ENCODE data around the gene LRRN4CL.
A peak's percentile ranks its signal among the peaks of the same experiment; 100 is the strongest.
"Not testable (repeated sequence)": the region's sequence is repeated elsewhere in the genome, so short reads cannot be mapped to it uniquely, and the experiment has no call there.

LRRN4CL gene

DNA sequence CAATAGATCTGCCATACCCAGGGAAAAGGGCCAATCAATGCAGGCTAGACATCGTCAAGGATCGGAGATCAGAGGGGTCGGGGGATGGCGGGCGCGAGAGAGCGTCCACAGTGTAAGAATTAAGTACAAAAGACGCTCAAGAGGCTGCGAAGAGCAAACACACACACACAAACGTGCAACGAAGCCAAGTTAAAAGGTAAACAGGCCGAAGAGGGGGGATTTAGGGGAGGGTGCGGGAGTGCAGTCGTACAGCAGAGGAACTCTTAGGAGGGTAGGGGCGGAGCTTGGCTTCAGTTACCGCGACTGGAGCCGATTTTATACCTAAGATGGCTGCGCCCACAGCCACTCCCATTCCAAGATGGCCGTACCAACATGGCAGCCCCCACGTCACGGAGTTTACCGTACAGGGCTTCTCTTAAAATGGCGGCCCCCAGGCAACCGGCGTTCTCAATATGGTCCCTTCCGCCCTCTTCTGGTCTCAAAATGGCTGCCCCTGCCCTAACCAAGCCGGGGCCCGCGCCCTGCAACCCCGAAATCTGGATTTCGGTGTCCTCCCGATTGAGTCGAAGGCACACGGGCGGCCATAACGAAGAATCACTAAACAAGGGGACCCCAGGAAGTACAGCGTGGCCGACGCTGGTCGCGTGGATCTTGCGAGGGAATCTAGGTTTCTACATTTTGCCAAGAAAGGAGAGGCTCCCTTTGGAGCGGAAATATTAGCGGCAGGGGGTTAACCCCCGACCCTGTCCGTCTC lies 20.1 kb upstream of the LRRN4CL start:
- no peak for DNase-seq

- DNase-seq: no peak
These were observed 19.5 kb upstream of the LRRN4CL start for GRCh38 chr11:62708793-62709192.

DNA sequence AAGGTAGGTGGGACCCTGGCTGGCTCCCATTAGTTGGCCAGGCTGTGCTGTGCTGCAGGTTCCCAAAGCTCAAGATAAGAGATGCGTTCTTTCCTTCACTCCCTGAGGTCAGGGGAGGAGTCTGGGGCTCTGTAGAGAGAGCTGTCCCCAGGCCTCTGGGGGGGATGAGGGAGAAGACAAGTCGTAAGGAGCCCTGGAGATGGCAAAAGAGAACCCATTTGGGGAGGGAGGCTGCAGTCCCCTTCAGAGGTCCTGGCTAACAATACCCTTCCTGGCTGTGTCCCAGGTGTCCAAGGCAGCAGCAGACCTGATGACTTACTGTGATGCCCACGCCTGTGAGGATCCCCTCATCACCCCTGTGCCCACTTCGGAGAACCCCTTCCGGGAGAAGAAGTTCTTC lies 19.1 kb upstream of the LRRN4CL start:
- no peak for DNase-seq

DNA sequence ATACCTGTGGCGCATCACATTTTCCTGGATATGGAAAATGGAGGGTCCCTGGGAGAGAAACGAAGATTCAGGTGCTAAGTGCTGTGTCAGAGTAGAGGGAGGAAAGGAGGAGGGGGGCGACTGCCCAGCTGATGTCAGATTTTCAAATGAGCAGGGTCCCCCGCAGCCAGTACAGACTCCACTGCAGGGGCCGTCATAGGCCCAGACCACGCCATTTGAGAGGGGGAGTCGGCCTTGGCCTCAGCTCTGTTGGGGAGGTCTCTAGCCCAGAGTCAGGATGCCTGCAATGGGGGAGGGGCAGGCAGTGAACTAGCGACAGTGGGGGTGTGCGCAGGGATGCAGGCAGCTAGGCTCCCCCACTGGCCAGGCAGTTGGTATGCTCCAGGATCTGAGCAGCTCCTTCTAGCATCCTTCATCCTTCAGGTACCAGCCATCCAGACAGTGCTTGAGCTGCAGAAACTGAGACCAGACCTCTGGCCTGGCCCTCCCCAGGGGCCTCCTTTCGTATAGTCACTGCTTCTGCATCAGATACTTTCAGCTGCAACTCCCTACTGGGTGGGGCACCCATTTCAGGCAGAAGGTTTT lies 18.0 kb upstream of the LRRN4CL start, which contains the start of the genes BSCL2 and GNG3:
Gene BSCL2, minus strand, starts transcription at position 148 of the 585 bp plus-strand sequence. CDS start 229 bp downstream, outside the sequence.
Gene GNG3, plus strand, starts transcription at position 400 of the 585 bp plus-strand sequence. CDS start 620 bp downstream, outside the sequence.
- no peak for DNase-seq

DNA sequence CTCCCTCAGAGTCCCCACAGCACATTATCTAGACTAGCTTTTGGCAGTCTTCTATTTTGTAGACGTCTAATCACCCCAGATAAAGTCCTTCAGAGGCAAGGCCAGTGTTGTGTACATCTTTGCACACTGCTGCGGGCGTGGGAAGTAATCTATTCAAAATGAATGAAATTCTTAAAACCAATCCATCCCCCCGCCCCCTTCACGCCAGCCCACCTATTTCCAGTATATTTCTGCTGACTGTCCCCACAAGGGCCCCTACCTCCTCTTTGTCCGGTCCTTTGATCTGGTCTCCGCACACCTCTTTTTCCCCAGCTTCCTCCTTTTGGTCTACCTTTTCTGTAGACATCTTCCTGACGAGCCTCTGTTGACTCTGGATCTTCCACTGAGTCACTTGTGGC lies 17.5 kb upstream of the LRRN4CL start:
- DNase-seq: no peak

DNA sequence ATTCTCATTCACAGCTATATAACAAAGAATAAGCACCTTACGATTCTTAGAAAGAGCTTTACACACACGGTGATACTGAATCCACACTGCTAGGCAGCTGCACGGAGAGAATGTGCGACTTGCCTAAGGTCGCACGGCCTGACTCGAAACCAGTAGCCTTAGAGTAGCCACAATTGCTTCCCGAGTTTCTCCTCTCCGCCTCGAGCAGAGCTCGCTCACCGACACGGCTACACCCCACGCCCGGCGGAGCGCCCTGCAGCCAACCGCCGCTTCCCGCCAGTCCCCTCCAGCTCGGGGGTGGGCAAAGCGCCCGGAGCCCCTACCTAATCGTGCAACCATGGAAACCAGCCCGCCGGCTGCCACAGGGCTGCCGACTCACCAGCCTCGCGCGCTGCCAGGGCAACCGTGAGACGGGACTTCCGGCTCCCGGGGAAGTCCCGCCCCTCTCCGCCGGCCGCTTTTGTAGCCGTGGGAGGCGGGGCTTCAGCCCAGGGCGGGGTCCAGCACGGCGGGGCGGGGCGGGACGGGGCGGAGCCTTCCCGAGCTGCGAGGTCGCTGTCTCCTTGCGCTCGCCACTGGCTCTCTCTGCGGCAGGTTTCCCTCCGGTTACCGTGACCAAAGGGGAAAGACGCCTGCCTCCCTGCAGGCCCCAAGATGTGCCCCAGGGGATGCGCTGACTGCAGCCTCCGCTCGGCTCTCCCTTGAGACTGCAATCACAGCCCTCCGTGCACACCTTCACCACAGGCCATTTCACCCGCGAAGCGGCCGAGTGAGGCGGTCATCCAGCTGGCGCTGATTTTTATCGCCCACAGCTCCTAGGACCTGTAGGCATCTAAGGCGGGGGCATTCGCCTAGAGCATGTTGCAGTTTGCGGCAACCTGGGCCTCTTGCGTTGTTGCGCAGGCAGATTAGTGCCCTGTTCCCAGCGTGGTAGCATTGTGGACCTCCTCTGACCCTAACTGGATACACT lies 16.8 kb upstream of the LRRN4CL start:
- DNase-seq: peak; percentile 94 to 98

DNA sequence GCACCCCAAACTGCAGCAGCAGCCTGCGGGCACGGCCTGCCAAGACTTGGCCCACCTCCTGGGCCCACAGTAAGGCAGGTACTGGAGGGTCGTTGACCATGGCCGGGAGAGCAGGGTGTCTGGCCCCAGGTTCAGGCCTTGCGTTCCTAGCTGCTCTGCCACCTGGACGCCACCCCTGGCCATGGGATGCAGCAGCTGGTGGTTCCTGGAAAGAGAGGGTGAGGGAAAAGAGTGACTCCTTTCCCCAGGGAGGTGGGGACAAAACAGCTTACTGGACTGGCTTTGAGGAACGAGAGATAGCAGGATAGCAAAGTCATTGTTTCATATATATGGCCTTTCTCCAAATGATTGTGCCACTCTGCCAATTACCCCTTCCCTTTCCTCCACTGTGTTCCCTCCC lies 16.1 kb upstream of the LRRN4CL start:
- DNase-seq: no peak

GRCh38 chr11:62703921-62704320 lies 14.6 kb upstream of the LRRN4CL start:
- DNase-seq: not testable (repeated sequence)

DNA sequence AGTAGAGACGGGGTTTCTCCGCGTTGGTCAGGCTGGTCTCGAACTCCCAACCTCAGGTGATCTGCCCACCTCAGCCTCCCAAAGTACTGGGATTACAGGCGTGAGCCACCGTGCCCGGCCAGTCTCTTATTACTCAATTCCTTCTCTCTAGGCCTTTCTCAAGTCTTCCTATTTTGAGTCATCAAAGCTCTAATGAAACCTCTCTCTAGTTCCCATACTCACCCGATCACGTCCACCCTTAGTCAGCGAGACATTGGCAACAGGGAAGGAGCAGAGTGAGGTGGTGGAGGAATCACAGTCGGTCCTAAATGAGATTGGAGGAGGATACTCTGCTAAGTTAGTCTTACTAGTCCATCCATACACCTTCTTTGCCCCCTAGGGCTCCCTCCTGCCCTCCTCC lies 12.9 kb upstream of the LRRN4CL start:
- no peak for DNase-seq

DNA sequence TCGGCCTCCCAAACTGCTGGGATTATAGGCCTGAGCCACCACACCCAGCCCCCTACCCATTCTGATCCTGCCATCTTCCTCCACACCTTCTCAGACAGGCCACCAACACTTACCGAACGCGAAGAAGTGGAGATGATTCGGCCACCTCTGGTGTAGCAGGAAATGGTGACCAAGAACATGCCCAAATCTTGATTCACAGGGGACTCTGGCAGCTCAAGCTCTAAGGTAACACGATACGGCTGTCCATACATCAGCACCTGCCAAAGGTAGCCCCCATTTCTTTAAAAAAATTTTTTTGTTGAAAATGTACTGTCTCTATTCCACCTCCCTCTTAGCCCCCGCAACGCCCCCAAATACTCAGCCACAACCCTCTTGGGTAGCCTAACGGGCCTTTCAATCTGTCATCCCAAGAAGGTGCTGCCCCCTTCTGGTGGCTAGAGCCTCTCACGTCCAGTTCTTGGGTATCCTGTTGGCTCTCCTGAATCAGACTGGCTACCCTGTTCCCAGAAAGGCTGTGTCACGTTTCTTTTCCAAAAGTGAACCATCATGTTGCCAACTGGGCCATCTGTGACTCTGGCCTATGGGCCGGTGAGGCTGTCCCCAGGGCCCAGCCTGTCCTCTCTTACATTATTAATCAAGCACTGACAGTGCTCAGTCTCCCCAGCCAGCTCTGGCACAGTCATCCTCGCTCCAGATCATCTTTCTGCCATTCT lies 5.3 kb upstream of the LRRN4CL start:
- DNase-seq: peak; percentile 48 to 78

DNA sequence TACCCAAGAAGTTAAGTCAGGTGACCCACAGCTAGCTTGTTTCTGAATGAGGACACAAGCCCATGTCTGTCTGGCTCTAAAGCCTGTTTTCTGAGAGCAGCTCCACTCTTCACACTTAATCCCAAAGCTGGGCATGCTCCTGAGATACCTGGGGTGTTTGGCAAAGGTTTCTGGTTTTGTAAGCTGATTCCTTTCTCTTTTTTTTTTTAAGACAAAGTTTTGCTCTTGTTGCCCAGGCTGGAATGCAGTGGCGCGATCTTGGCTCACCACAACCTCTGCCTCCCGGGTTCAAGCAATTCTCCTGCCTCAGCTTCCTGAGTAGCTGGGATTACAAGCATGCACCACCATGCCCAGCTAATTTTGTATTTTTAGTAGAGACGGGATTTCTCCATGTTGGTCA lies 4.3 kb upstream of the LRRN4CL start:
- DNase-seq: not testable (repeated sequence)

GRCh38 chr11:62688491-62688890 lies 839 bp downstream of the LRRN4CL start:
- no peak for DNase-seq

DNA sequence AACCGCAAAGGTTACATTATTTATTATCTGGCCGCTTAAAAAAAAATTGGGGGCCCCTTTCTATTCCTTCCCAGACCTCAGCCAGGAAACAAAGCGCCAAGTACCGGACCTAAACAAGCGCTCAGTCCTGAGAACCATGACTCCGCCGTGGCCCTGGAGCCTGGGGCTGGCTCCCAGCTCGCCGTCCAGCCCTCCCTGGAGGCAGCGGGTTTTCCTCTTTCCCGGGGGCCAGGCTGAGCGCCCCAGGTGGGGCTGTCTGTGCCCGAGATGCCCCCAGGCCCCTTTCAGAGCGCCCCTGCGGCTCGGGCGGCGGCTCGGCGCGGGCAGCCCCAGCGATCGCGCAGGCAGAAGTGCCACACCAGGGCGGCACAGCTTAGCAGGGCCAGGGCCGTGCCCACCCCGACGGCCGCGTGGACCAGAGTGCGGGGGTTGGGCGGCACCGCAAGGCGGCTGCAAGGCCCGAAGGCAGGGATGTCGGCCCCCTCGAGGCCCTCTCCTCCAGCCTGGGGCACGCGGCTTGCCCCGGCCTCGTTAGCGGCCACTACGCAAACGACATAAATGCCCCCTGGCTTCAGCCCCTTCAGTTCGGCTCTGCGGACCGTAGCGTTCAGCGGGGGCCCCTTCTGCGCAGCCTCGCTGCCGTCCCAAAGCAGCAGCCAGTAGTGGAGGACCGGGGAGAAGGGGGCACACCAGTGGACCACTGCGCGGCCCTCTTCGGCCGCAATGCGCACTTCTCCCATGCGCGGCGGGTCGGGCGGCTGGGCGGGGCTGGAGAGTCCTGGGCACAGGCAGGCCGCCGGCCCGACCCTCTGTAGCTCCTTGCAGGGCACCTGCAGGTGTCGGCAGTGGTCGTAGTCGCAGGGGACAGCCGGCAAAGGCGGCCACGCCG lies 1.6 kb downstream of the LRRN4CL start:
- DNase-seq: no peak

GRCh38 chr11:62682518-62682917 lies 6.8 kb downstream of the LRRN4CL start:
- DNase-seq: no peak

DNA sequence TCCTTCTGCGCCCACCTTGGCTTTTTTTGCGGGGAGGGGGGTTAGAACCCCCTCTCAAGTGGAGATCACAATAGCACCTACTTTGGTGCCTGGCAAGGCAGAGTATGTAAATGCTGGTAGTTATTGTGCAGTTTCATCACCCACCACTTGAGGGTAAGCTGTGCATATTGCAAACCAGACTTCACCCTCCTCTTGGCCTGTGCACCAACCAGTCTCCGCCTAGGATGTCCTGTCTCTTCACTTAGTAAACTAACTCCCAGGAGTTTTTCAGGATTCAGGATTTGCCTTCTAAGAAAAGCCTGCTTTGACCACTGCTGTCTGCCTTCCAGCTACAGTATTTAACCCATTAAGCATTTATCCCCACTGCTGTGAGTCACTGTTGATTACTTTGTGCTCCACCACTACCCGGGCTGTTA lies 8.5 kb downstream of the LRRN4CL start:
- peak; percentile 43 to 77 for DNase-seq

DNA sequence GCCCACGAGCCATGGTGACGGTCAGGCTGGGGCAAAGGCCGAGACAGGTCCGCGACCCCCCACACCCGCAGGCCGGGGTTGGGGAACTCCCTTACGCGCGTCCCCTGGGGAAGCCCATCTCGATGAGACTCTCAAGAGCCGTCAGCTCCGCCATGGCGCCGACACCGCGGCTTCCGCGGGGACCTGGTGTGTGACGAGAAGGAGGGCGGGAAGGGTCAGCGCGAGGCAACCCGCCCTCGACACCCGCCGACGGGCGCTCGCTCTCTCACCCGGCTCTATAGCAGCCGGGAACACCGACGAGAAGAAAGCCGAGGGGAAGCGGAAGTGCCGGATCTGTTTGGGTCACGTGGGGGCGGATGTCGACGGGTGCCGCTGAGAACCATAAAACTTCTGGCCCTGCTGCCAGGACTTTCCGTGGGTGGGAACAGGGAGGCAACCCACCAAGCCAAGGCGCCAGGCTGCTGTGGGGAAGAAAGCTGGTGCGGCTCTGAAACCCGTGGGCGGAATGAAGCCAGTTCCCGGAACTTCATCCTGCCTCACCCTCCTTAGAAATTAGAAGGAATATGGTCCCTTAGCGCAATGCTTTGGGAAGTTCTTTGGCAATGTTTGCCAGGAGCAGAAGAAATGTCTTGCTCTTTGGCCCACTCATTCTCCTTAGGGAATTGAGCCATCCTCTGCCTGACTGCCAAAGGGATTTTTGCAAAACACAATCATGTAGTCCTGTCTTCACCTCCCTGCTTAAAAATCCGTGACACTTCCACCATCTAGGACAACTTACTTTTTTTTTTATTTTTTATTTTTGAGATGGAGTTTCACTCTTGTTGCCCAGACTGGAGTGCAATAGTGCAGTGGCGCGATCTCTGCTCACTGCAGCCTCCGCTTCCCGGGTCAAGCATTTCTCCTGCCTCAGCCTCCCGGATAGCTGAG lies 10.3 kb downstream of the LRRN4CL start, which contains the start of gene UBXN1:
Gene UBXN1, minus strand, starts transcription at position 304 of the 927 bp plus-strand sequence. Its CDS starts 150 bp downstream, at position 154.
- peak; percentile 79 to 91 for DNase-seq

GRCh38 chr11:62678433-62678769 lies 10.9 kb downstream of the LRRN4CL start:
- no peak for DNase-seq

DNA sequence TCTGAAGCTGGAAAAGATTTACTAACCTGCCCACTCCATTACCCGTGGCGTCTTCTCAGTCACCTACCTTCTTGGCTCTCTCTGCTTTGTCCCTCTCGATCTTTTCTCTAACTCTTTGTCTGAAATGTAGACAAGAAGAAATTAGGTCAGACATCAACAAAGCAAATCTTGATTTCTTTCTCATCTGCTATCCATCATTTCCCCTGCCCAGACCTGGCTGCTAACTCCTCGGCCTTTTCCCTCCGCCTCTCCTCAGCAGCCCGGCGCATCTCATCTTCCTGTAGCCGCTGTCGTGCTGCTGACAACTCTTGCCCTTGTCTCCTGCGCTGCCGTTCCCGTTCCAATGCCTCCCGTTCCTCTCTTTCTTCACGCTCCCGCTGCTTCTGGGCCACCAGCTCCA lies 11.6 kb downstream of the LRRN4CL start:
- DNase-seq: no peak

DNA sequence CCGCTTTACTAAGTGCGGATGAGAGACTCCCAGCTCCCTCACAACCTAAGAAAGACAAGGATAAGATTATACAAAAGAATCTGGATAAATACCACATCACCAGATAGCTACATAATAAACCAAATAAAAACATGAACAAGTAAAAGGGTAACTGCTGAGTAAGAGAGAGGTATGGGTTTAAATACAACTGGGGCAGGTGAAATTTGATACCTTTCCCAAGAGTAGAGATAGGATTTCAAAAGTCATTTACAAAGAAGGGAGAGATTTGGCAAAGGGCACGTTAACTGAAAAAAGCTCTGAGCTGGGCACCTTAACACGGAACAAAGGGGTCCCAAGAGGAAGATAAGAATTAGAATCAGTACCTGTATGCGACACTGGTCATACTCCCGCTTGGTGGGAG lies 12.2 kb downstream of the LRRN4CL start:
- no peak for DNase-seq

- no peak for DNase-seq
These were observed 12.6 kb downstream of the LRRN4CL start for GRCh38 chr11:62676698-62677097.
